SK-N-SH (cell line): Measurements from ENCODE around the gene FAM228B. TPM values are rescaled to one million over a fixed set of nuclear protein-coding genes. Genes with fewer than 3 reads are reported as not detected.

ENCODE experiments used
- CTCF ChIA-PET: fragments of 300-600, 350-600 bp; formaldehyde crosslinking; extraction: SDS; loops from one replicate; lab custom pipeline; 2021; lab: Yijun Ruan, JAX
- POLR2A ChIA-PET: fragments of 350-600 bp; sonication (Branson Sonifier 250); formaldehyde crosslinking; extraction: SDS; loops from one replicate; lab custom pipeline; 2020; ENCODE audit warnings: antibody characterized with exemption, inconsistent platforms; lab: Yijun Ruan, JAX
- DNase-seq: peaks from one replicate; pipeline ENCODE4 v3.0.0; 2012
- H2AFZ ChIP-seq: fragments of 200-600 bp; sonication (generic); 2 replicates; pipeline ENCODE4 v1.8.1; 2016; ENCODE audit warnings: antibody characterized with exemption, mild to moderate bottlenecking, low read depth
- H3F3A ChIP-seq: fragments of 200-600 bp; sonication (generic); replicated peaks from 2 replicates; pipeline ENCODE3; 2016; ENCODE audit warnings: antibody characterized with exemption, mild to moderate bottlenecking; ENCODE audit not compliant: insufficient read depth
- H3K27ac ChIP-seq, 2 experiments: fragments of 200-500 bp in 1 of 2; fragments of 200-600 bp in 1 of 2; sonication (Bioruptor generic) in 1 of 2; sonication (generic), shearing (Covaris generic) in 1 of 2; 2 replicates each; pipeline versions ENCODE4 v1.5.1 to v1.6.1; 2014 to 2016; ENCODE audit warnings: low read depth in 2 of 2, inconsistent platforms in 1 of 2, low read length in 1 of 2, mild to moderate bottlenecking in 1 of 2, mixed read lengths in 1 of 2
- H3K27me3 ChIP-seq: fragments of 200-600 bp; sonication (generic), shearing (Covaris generic); 2 replicates; pipeline ENCODE4 v1.6.1; 2016; ENCODE audit warnings: mixed run types; ENCODE audit not compliant: insufficient read depth
- H3K36me3 ChIP-seq, 2 experiments: fragments of 200-500 bp in 1 of 2; fragments of 200-600 bp in 1 of 2; sonication (Bioruptor generic) in 1 of 2; sonication (generic) in 1 of 2; replicated peaks in 1 of 2; 2 replicates each; pipeline versions ENCODE3 to v1.5.1; 2014 to 2016; ENCODE audit warnings: low read length in 1 of 2, mild to moderate bottlenecking in 1 of 2; ENCODE audit not compliant: insufficient read depth in 2 of 2, control insufficient read depth in 1 of 2
- H3K4me1 ChIP-seq, 2 experiments: fragments of 200-500 bp in 1 of 2; fragments of 200-600 bp in 1 of 2; sonication (Bioruptor generic) in 1 of 2; sonication (generic), shearing (Covaris generic) in 1 of 2; 2 replicates each; pipeline versions ENCODE4 v1.5.1 to v1.6.1; 2014 to 2016; ENCODE audit warnings: low read depth in 1 of 2, low read length in 1 of 2, mixed run types in 1 of 2; ENCODE audit not compliant: insufficient read depth in 2 of 2, control insufficient read depth in 1 of 2
- H3K4me2 ChIP-seq: fragments of 200-600 bp; sonication (generic), shearing (Covaris generic); 2 replicates; pipeline ENCODE4 v1.6.1; 2017; ENCODE audit warnings: mixed run types
- H3K4me3 ChIP-seq, 2 experiments: fragments of 200-500 bp in 1 of 2; fragments of 200-600 bp in 1 of 2; sonication (Bioruptor generic) in 1 of 2; sonication (generic), shearing (Covaris generic) in 1 of 2; 2 replicates each; pipeline versions ENCODE4 v1.5.1 to v1.8.1; 2014 to 2016; ENCODE audit warnings: low read depth in 2 of 2, inconsistent platforms in 1 of 2, low read length in 1 of 2, mild to moderate bottlenecking in 1 of 2, mixed read lengths in 1 of 2, moderate library complexity in 1 of 2
- H3K79me2 ChIP-seq: fragments of 200-600 bp; sonication (generic); 2 replicates; pipeline ENCODE4 v1.8.1; 2017; ENCODE audit warnings: mild to moderate bottlenecking; ENCODE audit not compliant: insufficient read depth
- H3K9ac ChIP-seq: fragments of 200-600 bp; sonication (generic); 2 replicates; pipeline ENCODE4 v1.6.1; 2017; ENCODE audit warnings: mixed run types
- H3K9me2 ChIP-seq: fragments of 200-600 bp; sonication (generic); 2 replicates; pipeline ENCODE4 v1.6.1; 2017; ENCODE audit warnings: mixed run types
- H3K9me3 ChIP-seq: fragments of 200-600 bp; sonication (generic); 2 replicates; pipeline ENCODE4 v1.6.1; 2017; ENCODE audit warnings: mixed run types, mild to moderate bottlenecking, moderate library complexity
- H4K20me1 ChIP-seq: fragments of 200-600 bp; sonication (generic); 2 replicates; pipeline ENCODE4 v1.6.1; 2017; ENCODE audit warnings: mild to moderate bottlenecking, mixed run types; ENCODE audit not compliant: insufficient read depth
- EP300 ChIP-seq, 2 experiments: IDR thresholded peaks; 2 replicates each; pipeline versions ENCODE4 v1.4.0 to v1.6.1; 2012; ENCODE audit warnings: borderline replicate concordance in 1 of 2, low read depth in 1 of 2, low read length in 1 of 2
- EZH2phosphoT487 ChIP-seq: fragments of 200-600 bp; sonication (generic); IDR thresholded peaks from 2 replicates; pipeline ENCODE4 v1.6.1; 2017; ENCODE audit warnings: low read depth, mixed run types, mild to moderate bottlenecking, antibody characterized with exemption, moderate library complexity, borderline replicate concordance
- FOXJ3 ChIP-seq: sonication (generic); formaldehyde crosslinking; IDR thresholded peaks from 2 replicates; pipeline ENCODE4 v1.5.1; 2020; ENCODE audit warnings: mild to moderate bottlenecking, missing genetic modification reagents
- FOXM1 ChIP-seq: IDR thresholded peaks from 2 replicates; pipeline ENCODE4 v1.4.0; 2012; ENCODE audit warnings: low read depth, mild to moderate bottlenecking
- IRF3 ChIP-seq: fragments of 150-350 bp; IDR thresholded peaks from 2 replicates; pipeline ENCODE4 v1.6.1; 2016; ENCODE audit warnings: mild to moderate bottlenecking, low read depth, low read length
- JUND ChIP-seq: IDR thresholded peaks from 2 replicates; pipeline ENCODE4 v1.4.0; 2012
- MXI1 ChIP-seq: IDR thresholded peaks from 2 replicates; pipeline ENCODE4 v1.6.1; 2012; ENCODE audit warnings: mild to moderate bottlenecking, low read depth, low read length, improper control_type of control experiment
- NFIC ChIP-seq: IDR thresholded peaks from 2 replicates; pipeline ENCODE4 v1.4.0; 2012; ENCODE audit warnings: borderline replicate concordance
- PBX3 ChIP-seq: IDR thresholded peaks from 2 replicates; pipeline ENCODE4; 2012
- POLR2AphosphoS5 ChIP-seq: IDR thresholded peaks from 2 replicates; pipeline ENCODE4 v1.6.1; 2012; ENCODE audit warnings: low read depth, low read length
- RAD21 ChIP-seq: IDR thresholded peaks from 2 replicates; pipeline ENCODE4 v1.6.1; 2012; ENCODE audit warnings: mild to moderate bottlenecking, low read length
- REST ChIP-seq: IDR thresholded peaks from 2 replicates; pipeline ENCODE4 v1.6.1; 2012; ENCODE audit warnings: mild to moderate bottlenecking, low read depth, low read length, moderate library complexity
- SIN3A ChIP-seq: IDR thresholded peaks from 2 replicates; pipeline ENCODE4 v1.6.1; 2012; ENCODE audit warnings: low read depth, mild to moderate bottlenecking, low read length, moderate library complexity, borderline replicate concordance
- TAF1 ChIP-seq: IDR thresholded peaks from 2 replicates; pipeline ENCODE4 v1.6.1; 2012; ENCODE audit warnings: low read depth, mild to moderate bottlenecking, low read length, moderate library complexity, borderline replicate concordance
- TCF12 ChIP-seq: IDR thresholded peaks from 2 replicates; pipeline ENCODE4 v1.4.0; 2012
- USF1 ChIP-seq: IDR thresholded peaks from 2 replicates; pipeline ENCODE4 v1.4.0; 2012; ENCODE audit warnings: low read depth, borderline replicate concordance
- USF2 ChIP-seq: fragments of 150-350 bp; IDR thresholded peaks from 2 replicates; pipeline ENCODE4 v1.6.1; 2017; ENCODE audit warnings: antibody characterized with exemption, low read length, low read depth, borderline replicate concordance
- YY1 ChIP-seq: IDR thresholded peaks from 2 replicates; pipeline ENCODE4 v1.4.0; 2012; ENCODE audit warnings: low read depth, mild to moderate bottlenecking
- WGBS: methylation state at CpG from one replicate; pipeline ENCODE4 v1.1.6; 2017; ENCODE audit warnings: low lambda C conversion rate; 5-methylcytosine and 5-hydroxymethylcytosine counted together
- polyA plus RNA-seq, 3 experiments: library from polyadenylated mRNA; depleted of rRNA; stranded (reverse); fragments of >200 nt; gene quantifications; 2 replicates each; pipeline ENCODE4 v1.2.3, GENCODE V29; 2012

Gene FAM228B
- polyA plus RNA-seq, 1 of the 3 experiments (the other 2 are of a cell fraction), result 5.3 TPM

- Histone ChIP-seq H3K4me2 (no peak overlapping the region), H3F3A (no peaks in the 10 kb centered on the region), H3K9ac (no peak overlapping the region), H3K9me2 (no peaks in the 10 kb centered on the region), H3K9me3 (0 out of 2 replicates have a peak, but pooled peaks cover 3% of the 10 kb centered on the region), H4K20me1 (no peaks in the 10 kb centered on the region), H3K27me3 (no peaks in the 10 kb centered on the region), H3K27ac (no peak overlapping the region), H3K4me3 (no peak overlapping the region), H3K36me3 (peaks cover 3 to 8% of the 10 kb centered on the region in 2 experiments), H3K79me2 (no peaks in the 10 kb centered on the region), H3K4me1 (no peaks in the 10 kb centered on the region), H2AFZ (no peak overlapping the region)
- TF ChIP-seq EZH2phosphoT487 (no peak), PBX3 (no peak), EP300 (IDR thresholded peaks at IDR 0.05; ENCODE audit: borderline replicate concordance in 1 of 2, low read depth in 1 of 2, low read length in 1 of 2) (no peak), NFIC (no peak), TCF12 (no peak), MXI1 (no peak), USF1 (no peak), TAF1 (no peak), IRF3 (no peak), RAD21 (no peak), YY1 (no peak), POLR2AphosphoS5 (no peak)
- no peak for DNase-seq
- CTCF ChIA-PET, result interaction anchor here (1.0 kb wide), 1 partner anchor 226 kb away, joined by 3 read pairs; the partner anchor contains the start of gene ATAD2B
- WGBS, result 87% methylated on average over 5 of the region's 5 CpGs
- POLR2A ChIA-PET, result no interaction called here
Observed at GRCh38 chr2:24152413-24153197, 29.3 kb downstream of the FAM228B start.

- Histone ChIP-seq H3K79me2 (no peaks in the 10 kb centered on the region), H3K36me3 (peaks cover 3 to 6% of the 10 kb centered on the region in 2 experiments), H3K4me1 (no peaks in the 10 kb centered on the region), H3K4me3 (no peak overlapping the region), H3F3A (no peaks in the 10 kb centered on the region), H3K9me3 (no peaks in the 10 kb centered on the region), H3K9me2 (no peaks in the 10 kb centered on the region), H3K27ac (no peak overlapping the region), H3K9ac (no peak overlapping the region), H2AFZ (no peak overlapping the region), H3K4me2 (no peak overlapping the region), H4K20me1 (no peaks in the 10 kb centered on the region), H3K27me3 (no peaks in the 10 kb centered on the region)
- no peak for DNase-seq
- WGBS, result 93% methylated on average over 4 of the region's 4 CpGs
- POLR2A ChIA-PET, result no interaction called here
- CTCF ChIA-PET, result no interaction called here
- no peak for TF ChIP-seq EP300 (IDR thresholded peaks at IDR 0.05; ENCODE audit: borderline replicate concordance in 1 of 2, low read depth in 1 of 2, low read length in 1 of 2)
- no peak for TF ChIP-seq FOXJ3 (CRISPR knock-in tag)
- no peak for TF ChIP-seq REST
- no peak for TF ChIP-seq TAF1
- no peak for TF ChIP-seq USF2
- TF ChIP-seq YY1, result no peak
- no peak for TF ChIP-seq MXI1
- no peak for TF ChIP-seq FOXM1
- TF ChIP-seq POLR2AphosphoS5, result no peak
- no peak for TF ChIP-seq NFIC
- TF ChIP-seq JUND, result no peak
- TF ChIP-seq RAD21, result no peak
- TF ChIP-seq TCF12, result no peak
- no peak for TF ChIP-seq SIN3A
Observed at GRCh38 chr2:24153478-24153877, 30.2 kb downstream of the FAM228B start.
